ENCODE data around the gene RCOR1.

The RCOR1 gene

DNA sequence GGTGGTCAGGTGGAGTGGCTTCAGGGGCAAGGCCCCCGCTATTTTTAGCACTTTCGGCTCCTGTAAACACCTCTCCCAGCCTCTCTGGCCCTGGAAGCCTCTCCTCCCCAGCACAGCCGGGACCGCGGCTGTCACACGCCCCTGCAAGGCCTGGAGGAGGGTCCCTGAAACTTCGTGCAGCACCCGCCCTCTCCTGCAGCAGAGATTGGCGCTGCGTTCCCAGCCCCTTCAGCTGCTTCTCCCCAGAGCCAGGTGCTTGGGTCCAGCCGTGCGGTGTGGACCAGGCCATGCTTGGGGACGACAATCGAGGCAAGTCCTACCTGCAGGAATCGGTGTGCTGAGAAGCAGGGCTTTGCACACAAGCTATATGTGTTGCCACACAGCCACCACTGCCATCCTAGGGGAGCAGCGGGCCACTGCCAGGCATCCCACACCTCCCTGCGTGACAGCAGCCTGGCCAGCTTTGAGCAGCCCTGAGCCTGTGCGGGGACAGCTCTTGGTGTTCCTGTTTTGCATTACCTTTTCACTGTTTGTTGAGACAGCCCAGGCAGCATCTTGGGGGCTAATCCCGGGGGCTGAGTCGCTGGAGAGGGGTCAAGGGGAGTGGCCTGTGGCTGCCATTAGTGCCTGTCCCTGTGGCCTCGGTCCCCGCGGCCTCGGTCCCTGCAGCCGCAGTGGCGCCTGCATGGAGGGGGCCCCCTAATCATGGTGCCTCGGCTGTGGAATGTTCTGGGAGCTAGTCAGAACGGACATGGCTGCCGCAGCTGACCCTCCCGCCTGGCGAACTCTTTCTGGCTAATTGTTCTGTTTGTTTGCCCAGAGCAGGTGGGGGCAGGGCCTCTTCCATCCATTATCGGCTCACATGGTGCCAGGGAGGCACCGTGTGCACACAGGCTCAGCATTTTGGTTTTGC, 157.2 kb downstream of the RCOR1 start:
- H3K4me3 ChIP-seq (replicated peaks; ENCODE audit: low read depth, low read length): no peak overlapping the region
- DNase-seq (ENCODE audit: low read depth): no peak
- TF ChIP-seq, protein P1, sequence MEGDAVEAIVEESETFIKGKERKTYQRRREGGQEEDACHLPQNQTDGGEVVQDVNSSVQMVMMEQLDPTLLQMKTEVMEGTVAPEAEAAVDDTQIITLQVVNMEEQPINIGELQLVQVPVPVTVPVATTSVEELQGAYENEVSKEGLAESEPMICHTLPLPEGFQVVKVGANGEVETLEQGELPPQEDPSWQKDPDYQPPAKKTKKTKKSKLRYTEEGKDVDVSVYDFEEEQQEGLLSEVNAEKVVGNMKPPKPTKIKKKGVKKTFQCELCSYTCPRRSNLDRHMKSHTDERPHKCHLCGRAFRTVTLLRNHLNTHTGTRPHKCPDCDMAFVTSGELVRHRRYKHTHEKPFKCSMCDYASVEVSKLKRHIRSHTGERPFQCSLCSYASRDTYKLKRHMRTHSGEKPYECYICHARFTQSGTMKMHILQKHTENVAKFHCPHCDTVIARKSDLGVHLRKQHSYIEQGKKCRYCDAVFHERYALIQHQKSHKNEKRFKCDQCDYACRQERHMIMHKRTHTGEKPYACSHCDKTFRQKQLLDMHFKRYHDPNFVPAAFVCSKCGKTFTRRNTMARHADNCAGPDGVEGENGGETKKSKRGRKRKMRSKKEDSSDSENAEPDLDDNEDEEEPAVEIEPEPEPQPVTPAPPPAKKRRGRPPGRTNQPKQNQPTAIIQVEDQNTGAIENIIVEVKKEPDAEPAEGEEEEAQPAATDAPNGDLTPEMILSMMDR (IDR thresholded peaks at IDR 0.05; ENCODE audit: low read length, missing control alignments): no peak

DNA sequence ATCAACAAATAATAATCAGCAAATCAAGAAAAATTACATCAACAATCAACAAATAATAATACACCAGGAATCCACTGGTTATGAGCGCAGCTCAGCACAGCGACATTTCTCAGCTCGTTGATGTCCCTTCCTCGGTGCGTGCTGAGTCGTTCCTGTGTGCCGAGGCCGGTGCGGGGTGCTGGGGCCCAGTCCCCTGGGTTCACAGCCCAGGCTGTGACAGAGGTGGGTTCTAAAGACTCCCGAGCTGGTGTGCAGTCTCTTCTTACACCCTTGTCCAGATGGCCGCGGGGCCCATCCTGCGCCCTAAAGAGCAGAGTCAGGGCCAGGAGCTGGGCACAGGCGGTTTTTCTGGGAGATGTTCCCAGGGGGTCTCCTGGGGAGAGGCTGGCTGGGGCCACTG, 157.9 kb downstream of the RCOR1 start:
- TF ChIP-seq, protein P1 (IDR thresholded peaks at IDR 0.05; ENCODE audit: low read length, missing control alignments): no peak
- no peak for DNase-seq (ENCODE audit: low read depth)
- no peak overlapping the region for H3K4me3 ChIP-seq (replicated peaks; ENCODE audit: low read depth, low read length)

DNA sequence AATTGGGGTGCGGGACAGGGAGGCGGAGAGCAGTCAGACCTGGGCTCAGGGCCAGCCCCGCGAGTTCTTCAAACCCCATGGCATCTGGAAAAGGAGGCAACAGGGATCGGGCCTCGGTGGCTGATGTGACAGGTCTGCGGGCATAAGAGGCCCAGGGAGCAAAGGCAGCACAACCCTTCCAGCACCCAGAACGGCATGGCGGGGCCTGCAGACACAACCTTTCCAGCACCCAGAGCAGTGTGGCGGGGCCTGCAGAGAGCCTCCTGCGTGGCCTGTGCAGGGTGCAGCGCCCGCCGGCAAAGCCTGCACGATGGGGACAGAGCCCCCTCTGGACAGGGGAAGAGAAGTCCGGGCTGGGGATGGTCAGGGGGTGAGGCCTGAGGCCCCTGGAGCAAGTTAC, 158.6 kb downstream of the RCOR1 start:
- TF ChIP-seq, protein P1 (IDR thresholded peaks at IDR 0.05; ENCODE audit: low read length, missing control alignments): no peak
- no peak overlapping the region for H3K4me3 ChIP-seq (replicated peaks; ENCODE audit: low read depth, low read length)
- no peak for DNase-seq (ENCODE audit: low read depth)

DNA sequence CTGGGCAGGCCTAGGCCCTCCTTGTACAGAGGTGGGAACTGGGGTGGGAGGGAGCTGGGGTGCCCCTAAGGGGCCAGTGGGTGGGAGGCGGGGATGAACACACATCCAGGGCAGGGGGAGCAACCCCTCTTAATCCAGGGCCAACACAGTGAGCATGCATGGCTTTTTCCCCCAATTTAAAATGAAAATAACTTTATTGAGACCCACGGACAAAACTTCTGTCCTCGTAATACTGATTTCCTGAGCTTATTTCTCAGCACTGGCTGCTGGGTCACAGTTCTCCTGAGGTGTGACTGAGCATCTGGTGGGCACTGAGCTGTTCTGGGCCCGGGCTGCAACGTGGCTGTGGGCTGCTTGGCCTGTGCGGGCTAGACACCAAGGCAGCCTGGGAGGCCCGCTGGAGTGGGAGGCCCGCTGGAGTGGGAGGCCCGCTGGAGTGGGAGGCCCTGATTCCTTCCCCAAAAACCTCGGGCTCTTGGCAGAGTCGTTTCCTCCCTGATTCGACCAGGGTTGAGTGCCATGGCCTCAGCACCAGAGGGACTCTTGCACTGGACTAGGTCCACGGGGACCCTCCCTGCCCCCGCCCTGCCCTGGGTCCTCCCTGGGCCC, 159.9 kb downstream of the RCOR1 start:
- TF ChIP-seq, protein P1 (IDR thresholded peaks at IDR 0.05; ENCODE audit: low read length, missing control alignments): no peak
- no peak for DNase-seq (ENCODE audit: low read depth)
- no peak overlapping the region for H3K4me3 ChIP-seq (replicated peaks; ENCODE audit: low read depth, low read length)

DNA sequence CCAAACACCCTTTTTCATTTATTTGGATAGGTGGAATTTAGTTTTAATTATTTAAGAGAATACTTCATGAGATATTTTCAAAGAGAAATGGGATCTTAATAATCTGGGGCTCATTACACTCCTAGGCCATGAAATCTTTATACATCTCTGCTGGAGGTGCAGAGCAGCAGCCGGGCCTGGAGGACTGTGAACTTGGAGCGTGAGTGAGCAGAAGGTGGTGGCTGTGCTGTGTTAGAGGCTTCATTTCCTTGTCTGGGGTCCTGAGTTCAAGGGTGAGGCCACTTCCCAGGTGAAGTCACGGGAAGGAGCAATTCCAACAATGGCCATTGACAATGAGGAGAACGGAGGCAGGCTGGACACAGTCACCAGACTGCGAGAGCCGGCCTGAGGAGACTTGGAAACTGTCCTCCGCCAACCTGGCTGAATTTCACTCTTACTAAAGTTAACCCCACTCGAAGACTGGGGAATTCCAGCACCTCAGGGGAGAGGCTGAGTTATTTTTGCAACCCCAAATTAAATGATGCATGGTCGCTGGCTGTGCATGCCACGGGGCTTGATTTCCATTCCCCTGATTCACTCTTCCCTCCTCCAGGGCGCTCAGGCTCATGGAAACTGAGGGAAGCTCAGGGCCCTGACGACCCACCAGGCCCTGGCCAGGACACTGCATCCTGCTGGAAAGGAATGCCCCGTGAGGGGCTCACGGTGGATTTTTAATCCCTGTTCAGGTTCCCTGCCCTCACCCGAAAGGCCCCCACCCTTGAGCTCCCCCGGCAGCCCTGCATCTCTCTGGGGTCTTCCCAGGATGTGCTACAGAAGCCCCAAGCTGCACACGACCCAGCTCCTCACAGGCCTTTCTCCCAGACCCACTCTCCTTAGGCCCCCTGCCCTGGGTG, 162.2 kb downstream of the RCOR1 start:
- TF ChIP-seq, protein P1 (IDR thresholded peaks at IDR 0.05; ENCODE audit: low read length, missing control alignments): no peak

DNA sequence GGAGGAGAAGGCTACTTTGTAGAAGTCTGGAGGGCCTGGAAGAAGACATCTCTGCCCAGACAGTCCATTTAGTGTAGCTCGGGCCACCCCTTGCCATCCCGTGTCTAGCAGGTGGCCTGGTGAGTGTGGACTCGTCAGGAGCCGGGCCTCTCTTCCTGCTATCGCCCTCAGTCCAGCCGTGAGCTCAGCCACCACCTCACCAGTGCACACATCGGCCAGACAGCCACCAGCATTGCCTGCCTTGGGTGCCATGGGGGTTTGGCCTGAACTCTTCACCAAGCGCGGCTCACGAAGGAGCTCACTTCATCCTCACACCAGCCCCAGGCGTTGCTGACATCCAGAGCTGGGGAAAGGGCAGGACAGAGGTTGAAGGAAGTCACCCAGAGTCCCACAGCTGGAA, 165.2 kb downstream of the RCOR1 start:
- TF ChIP-seq, protein P1 (IDR thresholded peaks at IDR 0.05; ENCODE audit: low read length, missing control alignments): no peak
- DNase-seq (ENCODE audit: low read depth): no peak
- no peak overlapping the region for H3K4me3 ChIP-seq (replicated peaks; ENCODE audit: low read depth, low read length)

More for the DNA sequence above, 162.2 kb downstream of the RCOR1 start:
- DNase-seq (ENCODE audit: low read depth): no peak
- H3K4me3 ChIP-seq (replicated peaks; ENCODE audit: low read depth, low read length): no peak overlapping the region

Data from fibroblast of pulmonary artery (primary cell).